MM.1S (cell line): ENCODE results near the gene PGA4.

Experiments used
- DNase-seq: peaks from one replicate; pipeline ENCODE4 v3.0.0-alpha.2; 2015
- H2AFZ ChIP-seq: fragments of 300-600 bp; sonication (generic); 2 replicates; pipeline ENCODE4 v1.6.0; 2016; ENCODE audit warnings: antibody characterized with exemption, low read length
- H3F3A ChIP-seq: fragments of 300-600 bp; sonication (generic); 2 replicates; pipeline ENCODE4 v1.6.1; 2016; ENCODE audit warnings: mild to moderate bottlenecking, antibody characterized with exemption, low read length, moderate library complexity, mixed read lengths; ENCODE audit not compliant: insufficient read depth
- H3K27ac ChIP-seq: fragments of 300-600 bp; sonication (generic); 2 replicates; pipeline ENCODE4 v1.5.1; 2016; ENCODE audit warnings: mild to moderate bottlenecking, low read length
- H3K27me3 ChIP-seq: fragments of 300-600 bp; sonication (generic); replicated peaks from 2 replicates; pipeline ENCODE4 v1.6.0; 2016; ENCODE audit warnings: low read length; ENCODE audit not compliant: insufficient read depth
- H3K36me3 ChIP-seq: fragments of 300-600 bp; sonication (generic); replicated peaks from 2 replicates; pipeline ENCODE4 v1.6.1; 2016; ENCODE audit warnings: mild to moderate bottlenecking, low read length, mixed read lengths; ENCODE audit not compliant: insufficient read depth
- H3K4me1 ChIP-seq: fragments of 300-600 bp; sonication (generic); 2 replicates; pipeline ENCODE4 v1.6.1; 2016; ENCODE audit warnings: low read length, mixed read lengths
- H3K4me2 ChIP-seq: fragments of 300-600 bp; sonication (generic); 2 replicates; pipeline ENCODE4 v1.6.0; 2016; ENCODE audit warnings: low read depth, low read length
- H3K4me3 ChIP-seq: fragments of 300-600 bp; sonication (generic); 2 replicates; pipeline ENCODE4 v1.5.1; 2016; ENCODE audit warnings: low read length, mixed read lengths
- H3K79me2 ChIP-seq: fragments of 300-600 bp; sonication (generic); 2 replicates; pipeline ENCODE4 v1.6.1; 2016; ENCODE audit warnings: mixed run types, low read length, mixed read lengths
- H3K9ac ChIP-seq: fragments of 300-600 bp; sonication (generic); 2 replicates; pipeline ENCODE4 v1.6.1; 2016; ENCODE audit warnings: low read length, mixed read lengths
- H3K9me2 ChIP-seq: fragments of 300-600 bp; sonication (generic); replicated peaks from 2 replicates; pipeline ENCODE4 v1.6.1; 2016; ENCODE audit warnings: mild to moderate bottlenecking, low read length, mixed read lengths; ENCODE audit not compliant: insufficient read depth
- H3K9me3 ChIP-seq: fragments of 300-600 bp; sonication (generic); replicated peaks from 2 replicates; pipeline ENCODE4 v1.6.1; 2016; ENCODE audit warnings: mild to moderate bottlenecking, low read length, mixed read lengths; ENCODE audit not compliant: insufficient read depth
- H4K20me1 ChIP-seq: fragments of 300-600 bp; sonication (generic); 2 replicates; pipeline ENCODE4 v1.6.1; 2016; ENCODE audit warnings: mild to moderate bottlenecking, low read length, moderate library complexity, mixed read lengths; ENCODE audit not compliant: insufficient read depth
- EZH2 ChIP-seq: fragments of 300-600 bp; sonication (generic); optimal IDR thresholded peaks from 2 replicates; pipeline ENCODE3; 2017; ENCODE audit warnings: low read depth, mild to moderate bottlenecking, antibody characterized with exemption, low read length, mixed read lengths
- EZH2phosphoT487 ChIP-seq: fragments of 300-600 bp; sonication (generic); IDR thresholded peaks from 2 replicates; pipeline ENCODE4 v1.6.1; 2018; ENCODE audit warnings: antibody characterized with exemption, low read length
- TF ChIP-seq, protein P1 (sequence below): fragments of 300-600 bp; sonication (generic); IDR thresholded peaks from 2 replicates; pipeline ENCODE4 v1.5.1; 2016; ENCODE audit warnings: antibody characterized with exemption, low read length, mixed read lengths

The PGA4 gene

DNA sequence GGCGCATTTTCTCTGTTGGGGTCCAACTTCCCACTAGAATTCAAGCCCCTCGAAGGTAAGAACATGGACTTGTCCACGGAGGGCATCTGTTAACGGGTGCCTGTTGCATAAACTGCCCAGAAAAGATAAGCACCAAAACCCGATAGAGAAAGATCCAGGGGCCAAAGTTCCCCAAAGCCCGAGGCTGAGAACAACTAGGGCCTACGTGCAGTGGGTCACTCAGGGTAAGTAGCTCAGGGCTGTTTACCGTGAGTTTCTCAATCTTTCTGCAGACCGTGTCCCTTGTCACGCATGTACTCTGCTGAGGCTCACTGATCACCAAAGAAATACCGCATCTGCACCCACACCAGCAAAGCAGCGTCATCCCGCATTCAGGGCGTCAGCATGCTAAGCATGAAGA lies 43.2 kb downstream of the PGA4 start:
- TF ChIP-seq EZH2phosphoT487 (no peak), EZH2 (no peak)
- TF ChIP-seq, protein P1, sequence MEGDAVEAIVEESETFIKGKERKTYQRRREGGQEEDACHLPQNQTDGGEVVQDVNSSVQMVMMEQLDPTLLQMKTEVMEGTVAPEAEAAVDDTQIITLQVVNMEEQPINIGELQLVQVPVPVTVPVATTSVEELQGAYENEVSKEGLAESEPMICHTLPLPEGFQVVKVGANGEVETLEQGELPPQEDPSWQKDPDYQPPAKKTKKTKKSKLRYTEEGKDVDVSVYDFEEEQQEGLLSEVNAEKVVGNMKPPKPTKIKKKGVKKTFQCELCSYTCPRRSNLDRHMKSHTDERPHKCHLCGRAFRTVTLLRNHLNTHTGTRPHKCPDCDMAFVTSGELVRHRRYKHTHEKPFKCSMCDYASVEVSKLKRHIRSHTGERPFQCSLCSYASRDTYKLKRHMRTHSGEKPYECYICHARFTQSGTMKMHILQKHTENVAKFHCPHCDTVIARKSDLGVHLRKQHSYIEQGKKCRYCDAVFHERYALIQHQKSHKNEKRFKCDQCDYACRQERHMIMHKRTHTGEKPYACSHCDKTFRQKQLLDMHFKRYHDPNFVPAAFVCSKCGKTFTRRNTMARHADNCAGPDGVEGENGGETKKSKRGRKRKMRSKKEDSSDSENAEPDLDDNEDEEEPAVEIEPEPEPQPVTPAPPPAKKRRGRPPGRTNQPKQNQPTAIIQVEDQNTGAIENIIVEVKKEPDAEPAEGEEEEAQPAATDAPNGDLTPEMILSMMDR: no peak
- no peaks in the 10 kb centered on the region for H3K9me3 ChIP-seq
- H4K20me1 ChIP-seq: no peaks in the 10 kb centered on the region
- H3K79me2 ChIP-seq: no peaks in the 10 kb centered on the region
- H2AFZ ChIP-seq: no peak overlapping the region
- no peak for DNase-seq
- no peak overlapping the region for H3K27ac ChIP-seq
- no peak overlapping the region for H3K4me2 ChIP-seq
- H3K36me3 ChIP-seq: no peaks in the 10 kb centered on the region
- H3K9me2 ChIP-seq: no peaks in the 10 kb centered on the region
- H3K9ac ChIP-seq: no peak overlapping the region
- H3K4me1 ChIP-seq: no peaks in the 10 kb centered on the region
- H3K4me3 ChIP-seq: no peak overlapping the region
- H3K27me3 ChIP-seq: no peaks in the 10 kb centered on the region
- H3F3A ChIP-seq: no peaks in the 10 kb centered on the region

GRCh38 chr11:61266602-61267001 lies 44.5 kb downstream of the PGA4 start:
- no peaks in the 10 kb centered on the region for H3K9me3 ChIP-seq
- H3K4me2 ChIP-seq: no peak overlapping the region
- H3K79me2 ChIP-seq: no peaks in the 10 kb centered on the region
- no peak overlapping the region for H2AFZ ChIP-seq
- H3K9ac ChIP-seq: no peak overlapping the region
- TF ChIP-seq, protein P1: no peak
- TF ChIP-seq EZH2phosphoT487: no peak
- TF ChIP-seq EZH2: no peak
- H4K20me1 ChIP-seq: no peaks in the 10 kb centered on the region
- no peaks in the 10 kb centered on the region for H3K9me2 ChIP-seq
- no peak overlapping the region for H3K27ac ChIP-seq
- no peaks in the 10 kb centered on the region for H3F3A ChIP-seq
- H3K27me3 ChIP-seq: no peaks in the 10 kb centered on the region
- no peaks in the 10 kb centered on the region for H3K4me1 ChIP-seq
- H3K4me3 ChIP-seq: no peak overlapping the region
- no peak for DNase-seq
- no peaks in the 10 kb centered on the region for H3K36me3 ChIP-seq

- no peak for TF ChIP-seq EZH2
- TF ChIP-seq, protein P1: no peak
- no peak for TF ChIP-seq EZH2phosphoT487
- Histone ChIP-seq H3K79me2 (no peaks in the 10 kb centered on the region), H3K9me3 (no peaks in the 10 kb centered on the region), H3K27ac (no peak overlapping the region), H3K9ac (no peak overlapping the region), H3K36me3 (no peaks in the 10 kb centered on the region), H4K20me1 (no peaks in the 10 kb centered on the region), H3K9me2 (no peaks in the 10 kb centered on the region), H3F3A (no peaks in the 10 kb centered on the region), H3K4me1 (no peaks in the 10 kb centered on the region), H2AFZ (no peak overlapping the region), H3K27me3 (no peaks in the 10 kb centered on the region), H3K4me2 (no peak overlapping the region), H3K4me3 (no peak overlapping the region)
- DNase-seq: no peak
Observed at GRCh38 chr11:61267437-61267841, 45.3 kb downstream of the PGA4 start.
